ENCODE results near the gene CAVIN2.

The CAVIN2 gene

GRCh38 chr2:191846515-191847476 is at the start of gene CAVIN2:
CAVIN2 (minus strand) TSS chr2:191847088; CDS start chr2:191846925, 163 bp downstream.
- DNase-seq (ENCODE audit: low read depth, low spot score), result peak; percentile 22

- DNase-seq (ENCODE audit: low read depth, low spot score), result no peak
Measured at GRCh38 chr2:191895743-191896142, 48.9 kb upstream of the CAVIN2 start.

DNA sequence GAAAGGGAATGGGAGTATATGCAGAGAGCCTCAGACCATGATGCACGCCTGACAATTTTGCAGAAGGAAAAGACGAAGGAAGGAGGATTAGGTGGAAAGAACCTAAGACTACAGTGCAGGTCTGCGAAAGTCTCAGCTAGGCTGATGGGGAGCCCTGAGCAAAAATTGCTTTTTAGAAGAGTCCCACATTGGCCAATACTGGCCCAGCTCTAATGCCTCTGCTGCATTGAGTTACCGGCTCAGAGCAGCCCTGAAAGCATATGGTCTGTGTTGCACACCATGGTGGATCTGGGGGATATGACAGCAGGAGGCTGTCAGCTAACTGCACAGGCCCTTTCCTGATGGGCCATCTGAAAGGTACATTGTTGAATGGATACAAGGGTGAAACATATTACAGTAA is 48.3 kb upstream of the CAVIN2 start:
- no peak for DNase-seq (ENCODE audit: low read depth, low spot score)

DNA sequence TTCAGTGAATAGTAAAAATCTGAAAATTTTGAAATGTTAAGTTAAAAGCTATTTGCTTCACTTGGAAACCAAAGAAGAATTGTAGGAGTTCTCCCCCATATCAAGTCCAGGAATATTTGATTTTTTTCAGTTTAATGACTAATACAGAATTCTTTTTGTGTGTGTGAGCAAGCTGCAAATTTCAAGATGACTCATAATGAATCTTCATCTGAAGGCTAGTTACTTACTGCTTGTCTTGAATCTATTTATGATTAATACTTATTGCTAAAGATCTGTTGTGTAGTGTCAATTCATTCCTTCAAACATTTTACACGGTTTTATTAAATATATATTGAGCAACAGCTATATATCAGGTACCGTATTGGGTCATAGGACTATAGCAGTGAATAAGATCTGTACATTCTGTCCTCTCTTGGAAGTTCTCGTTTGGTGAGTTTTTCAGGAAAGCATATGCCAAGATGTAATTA is 47.8 kb upstream of the CAVIN2 start:
- DNase-seq (ENCODE audit: low read depth, low spot score), result no peak

GRCh38 chr2:191892391-191892790 is 45.5 kb upstream of the CAVIN2 start:
- no peak for DNase-seq (ENCODE audit: low read depth, low spot score)

DNA sequence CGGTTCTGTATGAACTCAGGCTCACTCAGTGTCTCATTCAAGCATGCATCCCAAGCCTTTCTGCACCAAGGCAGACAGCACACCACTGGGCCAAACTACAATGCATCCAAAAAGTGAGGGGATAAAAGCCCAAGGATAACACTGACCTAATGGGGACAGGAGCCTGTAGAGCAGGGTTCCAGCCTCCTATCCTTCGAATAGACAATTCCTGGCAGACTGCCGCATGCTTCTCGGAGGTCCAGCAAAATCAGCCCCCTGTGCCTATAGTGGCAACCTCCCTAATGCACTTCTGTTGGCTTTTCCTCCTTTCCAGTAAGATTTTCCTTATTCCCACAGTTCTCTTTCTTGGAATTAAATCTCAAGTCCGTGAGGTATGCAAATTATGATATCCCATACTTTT is 44.8 kb upstream of the CAVIN2 start:
- no peak for DNase-seq (ENCODE audit: low read depth, low spot score)

DNA sequence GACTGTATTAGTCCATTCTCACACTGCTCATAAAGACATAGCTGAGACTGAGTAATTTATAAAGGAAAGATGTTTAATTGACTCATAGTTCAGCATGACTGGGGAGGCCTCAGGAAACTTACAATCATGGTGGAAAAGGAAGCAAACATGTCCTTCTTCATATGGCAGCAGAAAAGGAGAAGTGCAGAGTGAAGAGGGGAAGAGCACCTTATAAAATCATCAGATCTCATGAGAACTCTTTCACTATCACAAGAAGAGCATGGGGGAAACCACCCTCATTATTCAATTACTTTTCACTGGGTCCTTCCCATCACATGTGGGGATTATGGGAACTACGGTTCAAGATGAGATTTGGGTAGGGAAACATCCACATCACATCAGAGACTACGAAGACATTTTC is 43.0 kb upstream of the CAVIN2 start:
- DNase-seq (ENCODE audit: low read depth, low spot score), result no peak

GRCh38 chr2:191888400-191889166 is 41.7 kb upstream of the CAVIN2 start:
- DNase-seq (ENCODE audit: low read depth, low spot score), result no peak

DNA sequence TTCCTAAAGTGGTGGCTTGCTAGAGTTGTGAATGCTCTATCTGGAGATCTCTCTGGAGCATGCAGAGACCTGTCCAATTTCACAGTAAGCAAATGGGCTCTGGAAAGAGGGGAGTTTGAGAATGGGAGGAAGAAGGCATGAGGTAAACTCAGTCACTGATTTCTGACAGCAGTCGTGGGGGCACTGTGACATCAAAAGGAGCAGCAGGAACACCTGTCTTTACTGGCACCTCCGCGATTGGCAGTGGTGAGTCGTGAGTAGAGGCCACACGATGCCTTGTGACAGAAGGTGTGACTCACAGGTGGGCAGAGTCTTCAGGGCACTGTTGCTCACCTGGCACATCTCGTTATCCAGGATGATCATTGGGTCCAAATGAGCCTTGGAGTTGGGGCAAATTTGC is 38.8 kb upstream of the CAVIN2 start:
- DNase-seq (ENCODE audit: low read depth, low spot score), result no peak

DNA sequence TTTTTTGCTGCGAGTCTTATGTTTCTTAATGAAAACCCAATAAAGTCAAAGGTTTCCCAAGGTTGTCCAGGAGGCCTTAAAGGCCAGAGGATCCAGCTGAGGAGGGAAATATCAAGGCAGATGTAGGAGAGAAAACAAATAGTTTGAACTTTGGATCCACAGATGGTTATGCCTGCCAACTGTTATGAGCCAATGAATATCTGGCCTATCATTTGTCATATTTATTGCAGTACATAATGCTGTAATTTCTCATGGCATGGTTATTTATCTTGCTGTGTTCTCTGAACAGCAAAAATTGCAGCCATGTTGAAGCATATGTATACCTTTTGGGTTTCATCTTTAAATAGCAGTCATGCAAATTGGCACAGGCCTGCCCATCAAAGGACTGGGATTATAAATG is 38.2 kb upstream of the CAVIN2 start:
- DNase-seq (ENCODE audit: low read depth, low spot score), result no peak

DNA sequence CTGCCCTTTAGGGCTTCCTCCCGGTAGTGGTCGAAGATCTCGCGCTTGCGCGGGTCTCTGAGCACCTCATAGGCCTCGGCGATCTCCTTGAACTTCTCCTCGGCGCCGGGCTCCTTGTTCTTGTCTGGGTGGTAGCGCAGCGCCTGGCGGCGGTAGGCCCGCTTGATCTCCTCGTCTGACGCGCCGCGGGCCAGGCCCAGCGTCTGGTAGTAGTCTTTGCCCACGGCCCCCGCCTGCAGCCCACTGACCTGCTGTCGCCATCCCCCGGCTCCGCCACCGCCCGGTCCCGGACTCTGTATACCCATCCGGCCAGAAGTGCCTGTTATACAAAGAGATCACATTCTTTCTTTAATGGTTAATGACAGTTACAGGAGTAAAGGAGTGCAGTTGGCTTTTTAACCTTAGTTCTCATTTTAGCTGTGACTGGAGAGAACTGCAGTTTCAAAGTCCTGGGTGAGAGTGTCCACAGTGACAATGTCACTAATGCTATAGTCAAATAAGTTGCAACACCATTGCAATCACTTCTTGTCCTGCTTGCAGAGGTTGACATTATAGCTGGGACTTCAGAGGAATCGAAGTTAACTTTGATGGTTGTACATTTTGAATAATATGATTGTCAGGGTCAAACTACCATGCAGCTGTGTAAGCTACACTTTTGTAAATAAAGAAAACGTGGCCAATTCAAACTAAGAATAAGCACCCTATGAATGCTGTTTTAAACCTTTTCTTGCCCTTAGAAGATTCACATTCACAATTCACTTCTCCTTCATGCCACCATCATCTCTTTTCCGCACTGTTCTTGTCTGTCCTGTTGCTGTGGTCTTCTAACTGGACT is 35.3 kb upstream of the CAVIN2 start:
- DNase-seq (ENCODE audit: low read depth, low spot score), result no peak

GRCh38 chr2:191878548-191879279 is 31.8 kb upstream of the CAVIN2 start:
- DNase-seq (ENCODE audit: low read depth, low spot score), result no peak

- DNase-seq (ENCODE audit: low read depth, low spot score), result no peak
Measured at GRCh38 chr2:191877875-191878274, 31.0 kb upstream of the CAVIN2 start.

- DNase-seq (ENCODE audit: low read depth, low spot score), result no peak
Measured at GRCh38 chr2:191875859-191876258, 29.0 kb upstream of the CAVIN2 start.

DNA sequence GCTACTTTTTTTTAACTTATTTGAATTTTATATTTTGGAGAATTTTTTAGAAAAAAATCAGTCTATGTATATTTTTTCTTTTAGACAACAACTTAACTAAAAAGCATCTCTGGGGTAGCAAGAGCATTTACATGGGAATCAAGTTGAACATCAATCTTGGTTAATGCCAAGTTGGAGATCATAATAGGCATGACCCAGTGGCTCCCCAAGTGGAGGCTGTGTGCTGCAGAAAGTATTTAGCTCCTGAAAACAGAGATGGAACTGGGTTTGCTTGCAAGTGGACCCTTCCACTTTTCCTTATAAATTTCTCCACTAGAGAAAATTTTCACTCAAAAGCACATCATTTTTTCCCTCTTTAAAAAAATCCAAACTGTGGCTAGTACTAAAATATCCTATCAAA is 23.9 kb upstream of the CAVIN2 start:
- no peak for DNase-seq (ENCODE audit: low read depth, low spot score)

- DNase-seq (ENCODE audit: low read depth, low spot score), result no peak
Measured at GRCh38 chr2:191869781-191870180, 22.9 kb upstream of the CAVIN2 start.

- peak; percentile 93 for DNase-seq (ENCODE audit: low read depth, low spot score)
Measured at GRCh38 chr2:191869178-191869577, 22.3 kb upstream of the CAVIN2 start.

DNA sequence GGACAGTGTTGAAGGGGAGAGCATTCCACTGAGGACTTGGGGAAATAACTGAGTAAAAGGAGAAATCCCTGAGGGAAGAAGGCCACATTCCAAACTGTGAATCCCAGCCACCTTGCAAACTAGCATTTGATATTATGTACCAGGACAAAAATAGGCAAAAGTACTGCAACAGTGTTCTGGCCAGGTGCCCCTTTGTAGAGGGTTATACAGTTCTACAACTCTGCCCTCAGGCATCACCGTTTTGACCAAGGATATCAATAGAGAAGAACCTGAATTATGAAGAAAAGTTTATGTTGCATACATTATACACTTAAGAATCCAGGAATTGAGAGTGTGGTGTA is 20.6 kb upstream of the CAVIN2 start:
- DNase-seq (ENCODE audit: low read depth, low spot score), result no peak

DNA sequence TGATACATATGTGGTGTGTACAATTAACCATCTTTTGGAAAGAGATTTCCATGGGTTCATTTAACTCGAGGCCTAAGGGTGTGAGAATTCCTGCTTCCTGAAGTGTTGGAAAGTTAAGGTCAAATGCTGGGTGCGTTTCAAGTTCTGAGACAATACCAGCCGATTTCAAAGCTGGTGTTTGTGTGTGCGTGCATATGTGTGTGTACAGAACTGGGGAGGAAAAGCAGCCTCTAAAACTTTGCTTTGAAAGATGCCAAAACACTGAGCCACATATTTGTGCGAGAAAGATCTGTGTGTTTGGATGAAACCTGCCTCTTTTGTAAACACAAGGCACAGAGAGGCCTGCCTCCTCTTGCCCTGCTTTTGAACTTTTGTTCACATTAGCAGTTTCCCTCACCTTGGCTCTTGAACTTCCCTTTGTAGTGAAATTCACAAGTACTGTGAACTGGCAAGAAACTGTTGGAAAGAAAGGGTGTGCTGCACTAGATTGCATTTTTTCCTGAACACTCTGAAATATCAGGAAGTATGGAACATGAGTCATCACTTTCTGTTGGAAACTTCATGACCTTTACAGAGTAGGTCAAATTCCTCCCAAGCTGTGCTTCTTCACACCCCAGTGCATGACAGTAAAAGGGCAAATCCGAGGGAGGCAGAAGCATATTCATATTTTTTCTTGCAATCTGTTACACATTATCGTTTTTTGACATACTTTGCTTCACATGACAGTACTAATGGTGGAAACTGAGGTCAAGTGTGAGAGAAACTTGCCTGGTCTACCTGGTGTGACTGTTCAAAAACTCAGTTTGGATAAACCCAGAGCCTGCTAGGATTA is 20.0 kb upstream of the CAVIN2 start:
- DNase-seq (ENCODE audit: low read depth, low spot score), result peak; percentile 38

DNA sequence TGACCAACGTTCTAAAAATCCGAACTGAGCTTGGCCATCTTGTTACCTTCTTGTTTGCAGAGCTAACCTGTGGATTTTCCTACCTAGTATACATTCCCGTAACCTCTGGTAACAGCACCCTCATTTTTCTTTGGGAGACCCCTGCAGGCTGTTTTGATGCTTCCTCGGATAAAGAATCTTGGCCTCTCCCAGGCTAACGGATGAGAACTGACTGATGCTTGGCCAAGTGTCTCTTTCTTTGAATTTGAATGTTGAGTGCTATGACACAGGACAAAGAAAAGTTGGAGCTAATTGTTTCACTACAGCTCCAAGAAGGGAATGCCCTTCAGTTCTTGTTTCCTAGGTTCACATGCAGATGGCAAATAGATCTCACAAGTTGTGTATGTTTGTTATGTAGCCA is 19.3 kb upstream of the CAVIN2 start:
- no peak for DNase-seq (ENCODE audit: low read depth, low spot score)

Data from ELF-1 (cell line).